GM12875 (cell line): ENCODE measurements around the gene CCSER2.

Experiments used
- H3K4me3 ChIP-seq: one replicate; pipeline ENCODE4 v1.5.1; 2011; ENCODE audit warnings: low read depth, low read length, control low read depth
- TF ChIP-seq, protein P1 (sequence below): IDR thresholded peaks from 2 replicates; pipeline ENCODE4 v1.5.1; 2011; ENCODE audit warnings: low read depth, mild to moderate bottlenecking, control low read depth, inconsistent platforms, low read length, moderate library complexity, borderline replicate concordance; ENCODE audit not compliant: insufficient read depth

Gene CCSER2

DNA sequence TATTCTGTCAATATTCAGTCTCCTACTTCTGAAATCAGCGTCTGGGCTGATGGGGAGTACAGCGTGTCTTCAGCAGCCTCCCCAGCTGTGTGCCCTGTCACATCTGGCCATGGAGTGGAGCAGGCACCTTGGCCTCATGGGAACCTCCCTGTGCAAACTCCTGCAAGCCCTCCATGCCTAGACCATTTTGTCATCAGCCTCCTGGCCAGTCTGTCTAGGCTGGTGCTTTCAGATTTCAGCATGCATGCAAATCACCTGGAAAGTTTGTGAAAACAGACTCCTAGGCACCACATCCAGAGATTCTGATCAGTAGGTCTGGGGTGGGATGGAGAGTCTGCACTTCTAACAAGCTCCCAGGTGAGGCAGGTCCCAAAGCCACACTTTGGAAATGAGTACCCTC is 26.2 kb upstream of the CCSER2 start:
- H3K4me3 ChIP-seq: no peak overlapping the region
- TF ChIP-seq, protein P1, sequence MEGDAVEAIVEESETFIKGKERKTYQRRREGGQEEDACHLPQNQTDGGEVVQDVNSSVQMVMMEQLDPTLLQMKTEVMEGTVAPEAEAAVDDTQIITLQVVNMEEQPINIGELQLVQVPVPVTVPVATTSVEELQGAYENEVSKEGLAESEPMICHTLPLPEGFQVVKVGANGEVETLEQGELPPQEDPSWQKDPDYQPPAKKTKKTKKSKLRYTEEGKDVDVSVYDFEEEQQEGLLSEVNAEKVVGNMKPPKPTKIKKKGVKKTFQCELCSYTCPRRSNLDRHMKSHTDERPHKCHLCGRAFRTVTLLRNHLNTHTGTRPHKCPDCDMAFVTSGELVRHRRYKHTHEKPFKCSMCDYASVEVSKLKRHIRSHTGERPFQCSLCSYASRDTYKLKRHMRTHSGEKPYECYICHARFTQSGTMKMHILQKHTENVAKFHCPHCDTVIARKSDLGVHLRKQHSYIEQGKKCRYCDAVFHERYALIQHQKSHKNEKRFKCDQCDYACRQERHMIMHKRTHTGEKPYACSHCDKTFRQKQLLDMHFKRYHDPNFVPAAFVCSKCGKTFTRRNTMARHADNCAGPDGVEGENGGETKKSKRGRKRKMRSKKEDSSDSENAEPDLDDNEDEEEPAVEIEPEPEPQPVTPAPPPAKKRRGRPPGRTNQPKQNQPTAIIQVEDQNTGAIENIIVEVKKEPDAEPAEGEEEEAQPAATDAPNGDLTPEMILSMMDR: no peak

- no peak overlapping the region for H3K4me3 ChIP-seq
- TF ChIP-seq, protein P1: no peak
Measured at GRCh38 chr10:84306751-84307384, 21.5 kb upstream of the CCSER2 start.

- no peak overlapping the region for H3K4me3 ChIP-seq
- TF ChIP-seq, protein P1: no peak
Measured at GRCh38 chr10:84308021-84308420, 20.4 kb upstream of the CCSER2 start.

GRCh38 chr10:84308481-84309304 is 19.7 kb upstream of the CCSER2 start:
- H3K4me3 ChIP-seq: no peak overlapping the region
- TF ChIP-seq, protein P1: no peak

GRCh38 chr10:84310470-84310869 is 17.9 kb upstream of the CCSER2 start:
- TF ChIP-seq, protein P1: no peak

DNA sequence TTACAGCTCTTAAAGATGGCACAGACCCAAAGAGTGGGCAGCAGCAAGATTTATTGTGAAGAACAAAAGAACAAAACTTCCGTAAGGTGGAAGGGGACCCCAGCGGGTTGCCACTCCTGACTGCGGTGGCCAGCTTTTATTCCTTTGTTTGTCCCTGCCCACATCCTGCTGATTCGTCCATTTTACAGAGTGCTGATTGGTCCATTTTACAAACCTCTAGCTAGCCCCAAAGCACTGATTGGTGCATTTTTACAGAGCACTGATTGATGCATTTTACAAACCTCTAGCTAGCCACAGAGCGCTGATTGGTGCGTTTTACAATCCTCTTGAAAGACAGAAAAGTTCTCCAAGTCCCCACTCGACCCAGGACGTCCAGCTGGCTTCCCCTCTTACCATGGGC is 16.8 kb upstream of the CCSER2 start:
- no peak overlapping the region for H3K4me3 ChIP-seq
- TF ChIP-seq, protein P1: no peak

More at GRCh38 chr10:84310470-84310869, 17.9 kb upstream of the CCSER2 start:
- H3K4me3 ChIP-seq: no peak overlapping the region

DNA sequence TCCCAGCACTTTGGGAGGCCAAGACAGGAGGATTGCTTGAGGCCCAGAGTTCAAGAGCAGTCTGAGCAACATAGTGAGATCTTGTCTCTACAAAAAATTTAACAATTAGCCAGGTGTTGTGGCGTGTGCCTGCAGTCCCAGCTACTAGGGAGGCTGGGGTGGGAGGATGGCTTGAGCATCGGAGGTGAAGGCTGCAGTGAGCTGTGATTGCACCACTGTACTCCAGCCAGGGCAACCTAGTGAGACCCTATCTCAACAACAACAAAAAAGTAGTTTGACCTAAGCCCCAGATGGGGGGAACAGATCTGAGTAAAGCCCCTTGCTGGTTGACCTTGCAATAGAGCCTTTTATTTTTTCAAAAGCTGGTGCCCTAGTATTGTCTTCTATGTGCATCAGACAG is 15.6 kb upstream of the CCSER2 start:
- TF ChIP-seq, protein P1: no peak
- H3K4me3 ChIP-seq: no peak overlapping the region
